ENCODE results near the gene NFATC1. TPM values are rescaled to one million over a fixed set of nuclear protein-coding genes. Genes with fewer than 3 reads are reported as not detected.

NFATC1 gene
- polyA plus RNA-seq, 1 donor from 2014 or later, result 0.37 TPM

GRCh38 chr18:79368681-79369080 lies 27.0 kb upstream of the NFATC1 start:
- Histone ChIP-seq H2AFZ (ENCODE audit: low read depth, low read length) (no peak overlapping the region), H3K9ac (ENCODE audit: low read length) (no peak overlapping the region)

GRCh38 chr18:79371561-79372121 lies 24.1 kb upstream of the NFATC1 start:
- no peaks in the 10 kb centered on the region for H3K9me3 ChIP-seq (ENCODE audit: low read length)
- H3K9ac ChIP-seq (ENCODE audit: low read length), result no peak overlapping the region
- no peaks in the 10 kb centered on the region for H3F3A ChIP-seq (ENCODE audit: insufficient read depth, low read length, poor library complexity, severe bottlenecking)
- no peaks in the 10 kb centered on the region for H3K9me2 ChIP-seq (ENCODE audit: insufficient read depth, low read length)
- H4K20me1 ChIP-seq (ENCODE audit: insufficient read depth), result no peaks in the 10 kb centered on the region
- TF ChIP-seq MXI1 (conservative IDR thresholded peaks at IDR 0.05; ENCODE audit: poor library complexity, severe bottlenecking) (no peak), EP300 (conservative IDR thresholded peaks at IDR 0.05; ENCODE audit: poor library complexity, severe bottlenecking) (peak; percentile 72), POLR2AphosphoS5 (IDR thresholded peaks at IDR 0.05) (peak; percentile 71)
- H3K27ac ChIP-seq (ENCODE audit: low read length), result no peak overlapping the region
- H3K36me3 ChIP-seq (ENCODE audit: insufficient read depth, low read length), result no peaks in the 10 kb centered on the region
- H3K79me2 ChIP-seq (replicated peaks; ENCODE audit: insufficient read depth, low read length), result no peaks in the 10 kb centered on the region
- no peak overlapping the region for H3K4me2 ChIP-seq (ENCODE audit: low read length)
- H3K27me3 ChIP-seq (ENCODE audit: insufficient read depth, low read depth, low read length), result no peaks in the 10 kb centered on the region
- H3K4me3 ChIP-seq (ENCODE audit: low read length), result peak overlapping the region; percentile 28
- H2AFZ ChIP-seq (ENCODE audit: low read depth, low read length), result no peak overlapping the region

More at GRCh38 chr18:79368681-79369080, 27.0 kb upstream of the NFATC1 start:
- H3K79me2 ChIP-seq (replicated peaks; ENCODE audit: insufficient read depth, low read length), result no peaks in the 10 kb centered on the region
- H3K36me3 ChIP-seq (ENCODE audit: insufficient read depth, low read length), result peaks cover 5% of the 10 kb centered on the region
- no peaks in the 10 kb centered on the region for H3K27me3 ChIP-seq (ENCODE audit: insufficient read depth, low read depth, low read length)
- H3F3A ChIP-seq (ENCODE audit: insufficient read depth, low read length, poor library complexity, severe bottlenecking), result no peaks in the 10 kb centered on the region
- H3K9me3 ChIP-seq (ENCODE audit: low read length), result no peaks in the 10 kb centered on the region
- H3K9me2 ChIP-seq (ENCODE audit: insufficient read depth, low read length), result no peaks in the 10 kb centered on the region
- no peak overlapping the region for H3K4me2 ChIP-seq (ENCODE audit: low read length)
- no peak overlapping the region for H3K4me3 ChIP-seq (ENCODE audit: low read length)
- no peak for TF ChIP-seq REST (IDR thresholded peaks at IDR 0.05; ENCODE audit: borderline replicate concordance)
- no peak for TF ChIP-seq POLR2AphosphoS5 (IDR thresholded peaks at IDR 0.05)
- TF ChIP-seq TAF1 (IDR thresholded peaks at IDR 0.05; ENCODE audit: low read depth), result no peak
- TF ChIP-seq RAD21 (conservative IDR thresholded peaks at IDR 0.05), result no peak
- no peak for TF ChIP-seq CTCF (IDR thresholded peaks at IDR 0.05; ENCODE audit: poor library complexity, severe bottlenecking)
- TF ChIP-seq EZH2 (IDR thresholded peaks at IDR 0.05; ENCODE audit: borderline replicate concordance, insufficient read depth, low read length, poor library complexity, severe bottlenecking), result no peak
- no peak for TF ChIP-seq EP300 (conservative IDR thresholded peaks at IDR 0.05; ENCODE audit: poor library complexity, severe bottlenecking)
- no peak for TF ChIP-seq SMC3 (conservative IDR thresholded peaks at IDR 0.05; ENCODE audit: poor library complexity)
- no peak for TF ChIP-seq MXI1 (conservative IDR thresholded peaks at IDR 0.05; ENCODE audit: poor library complexity, severe bottlenecking)
- no peaks in the 10 kb centered on the region for H4K20me1 ChIP-seq (ENCODE audit: insufficient read depth)
- no peak overlapping the region for H3K27ac ChIP-seq (ENCODE audit: low read length)
